ENCODE results near the gene TMEM80.
A peak's percentile ranks its signal among the peaks of the same experiment; 100 is the strongest.
"Not testable (repeated sequence)": the region's sequence is repeated elsewhere in the genome, so short reads cannot be mapped to it uniquely, and the experiment has no call there.

Gene TMEM80

DNA sequence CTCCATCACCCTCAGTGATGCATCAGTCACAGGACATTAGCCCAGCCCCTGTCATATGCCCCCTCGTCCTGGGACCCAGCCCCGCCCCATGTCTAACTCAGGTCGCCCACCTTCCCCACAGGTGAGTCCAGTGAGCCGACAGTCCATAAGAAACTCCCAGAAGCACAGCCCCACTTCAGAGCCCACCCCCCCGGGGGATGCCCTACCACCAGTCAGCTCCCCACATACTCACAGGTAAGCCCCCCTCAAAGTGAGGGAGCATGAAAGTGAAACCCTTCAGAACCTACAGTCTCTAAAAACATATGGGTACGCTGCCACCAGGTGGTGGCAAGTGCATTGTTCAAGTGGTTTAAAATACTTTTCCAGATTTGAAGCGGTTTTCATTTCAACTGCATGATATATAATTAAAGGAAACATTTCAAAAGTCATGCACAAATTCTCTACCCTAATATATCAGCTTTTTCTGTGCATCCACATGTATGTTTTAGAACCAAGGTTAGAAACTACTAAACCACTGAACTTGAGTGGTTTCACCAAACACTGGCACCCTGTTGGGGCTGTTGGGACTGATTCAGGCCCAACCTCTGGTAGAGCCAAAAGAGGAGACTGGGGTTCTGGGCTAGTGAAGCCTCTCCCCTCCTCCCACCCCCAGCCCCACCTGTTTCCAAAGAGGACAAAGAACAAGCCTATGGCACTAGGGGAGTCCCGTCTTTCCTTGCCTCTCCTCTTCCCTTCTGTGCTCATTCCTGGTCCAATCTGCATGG, 27.7 kb downstream of the TMEM80 start:
- no peak for DNase-seq

DNA sequence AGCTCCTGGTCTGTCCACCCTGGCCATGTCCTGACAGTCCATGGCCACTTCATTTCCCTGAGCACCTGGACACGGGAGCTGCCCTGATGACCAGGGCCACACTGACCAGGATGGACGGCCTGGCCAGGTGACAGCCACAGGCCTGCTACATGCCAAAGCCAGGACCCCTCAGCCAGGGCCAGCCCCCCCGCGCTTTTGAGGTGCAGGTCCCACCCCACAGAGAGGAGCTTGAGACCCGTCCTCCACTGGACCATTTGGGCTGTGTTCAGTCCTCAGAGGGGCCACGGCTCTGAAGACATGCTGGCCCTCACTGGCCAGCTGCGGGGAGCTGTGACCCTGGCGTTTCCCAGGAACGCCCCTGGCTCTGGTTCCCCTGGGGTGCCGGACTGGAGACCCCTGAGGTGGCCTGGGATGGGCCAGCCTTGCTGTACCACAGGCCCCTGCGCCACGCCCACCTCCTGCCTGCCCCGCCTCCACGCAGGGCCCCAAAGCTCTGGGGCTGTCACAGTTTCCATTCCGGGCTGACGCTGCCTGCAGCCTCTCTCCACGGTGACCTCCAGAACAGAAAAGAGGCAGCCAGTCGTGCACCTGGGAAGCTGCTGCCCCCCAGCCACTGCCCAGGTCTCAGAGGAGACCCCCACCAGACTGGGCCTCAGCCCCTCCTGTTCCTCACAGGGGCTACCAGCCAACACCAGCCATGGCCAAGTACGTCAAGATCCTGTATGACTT, 28.6 kb downstream of the TMEM80 start:
- DNase-seq = no peak

DNA sequence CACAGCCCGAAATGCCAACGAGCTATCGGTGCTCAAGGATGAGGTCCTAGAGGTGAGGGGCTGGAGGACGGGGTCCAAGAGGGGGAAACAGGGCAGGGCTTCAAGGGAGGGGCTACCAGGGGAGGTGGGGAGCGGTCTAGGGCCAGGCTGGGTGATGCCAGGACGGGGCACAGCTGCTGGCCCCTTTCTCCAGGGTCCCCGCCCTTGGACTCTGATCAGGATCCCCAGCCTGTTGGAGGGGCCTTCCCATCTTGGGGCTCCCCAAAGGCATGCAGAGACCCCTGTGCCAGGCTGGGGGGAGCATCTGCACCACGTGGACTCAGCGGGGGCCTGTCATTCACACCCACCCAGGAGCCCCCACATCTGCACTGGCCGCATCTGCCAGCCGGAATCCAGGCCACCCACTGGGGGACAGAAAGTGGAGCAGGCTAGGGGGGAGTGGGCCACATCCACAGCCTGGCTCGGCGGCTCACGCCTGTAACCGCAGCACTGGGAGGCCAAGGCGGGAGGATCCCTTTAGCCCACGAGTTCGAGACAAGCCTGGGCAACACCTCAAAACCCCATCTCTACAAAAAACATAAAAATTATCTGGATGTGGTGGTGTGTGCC, 29.3 kb downstream of the TMEM80 start:
- DNase-seq = no peak

DNA sequence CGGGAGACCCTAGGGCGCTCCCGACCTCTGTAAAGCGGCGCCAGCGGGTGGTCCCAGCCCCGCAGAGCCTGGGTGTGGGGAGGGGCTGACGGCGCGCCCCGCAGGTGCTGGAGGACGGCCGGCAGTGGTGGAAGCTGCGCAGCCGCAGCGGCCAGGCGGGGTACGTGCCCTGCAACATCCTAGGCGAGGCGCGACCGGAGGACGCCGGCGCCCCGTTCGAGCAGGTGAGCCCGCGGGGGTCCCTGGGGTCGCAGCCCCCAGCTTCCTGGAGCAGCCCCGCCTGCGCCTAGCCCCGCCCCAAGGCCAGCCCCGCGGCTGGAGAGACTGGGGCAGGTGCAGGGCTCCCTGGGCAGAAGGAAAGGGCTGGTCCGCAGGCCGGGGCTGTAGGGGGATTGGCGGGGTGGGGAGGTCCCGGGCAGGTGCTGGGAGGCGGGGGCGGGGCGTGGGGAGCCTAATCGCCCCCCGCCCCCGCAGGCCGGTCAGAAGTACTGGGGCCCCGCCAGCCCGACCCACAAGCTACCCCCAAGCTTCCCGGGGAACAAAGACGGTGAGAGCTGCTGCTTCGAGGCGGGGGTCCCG, 30.1 kb downstream of the TMEM80 start:
- DNase-seq = no peak

DNA sequence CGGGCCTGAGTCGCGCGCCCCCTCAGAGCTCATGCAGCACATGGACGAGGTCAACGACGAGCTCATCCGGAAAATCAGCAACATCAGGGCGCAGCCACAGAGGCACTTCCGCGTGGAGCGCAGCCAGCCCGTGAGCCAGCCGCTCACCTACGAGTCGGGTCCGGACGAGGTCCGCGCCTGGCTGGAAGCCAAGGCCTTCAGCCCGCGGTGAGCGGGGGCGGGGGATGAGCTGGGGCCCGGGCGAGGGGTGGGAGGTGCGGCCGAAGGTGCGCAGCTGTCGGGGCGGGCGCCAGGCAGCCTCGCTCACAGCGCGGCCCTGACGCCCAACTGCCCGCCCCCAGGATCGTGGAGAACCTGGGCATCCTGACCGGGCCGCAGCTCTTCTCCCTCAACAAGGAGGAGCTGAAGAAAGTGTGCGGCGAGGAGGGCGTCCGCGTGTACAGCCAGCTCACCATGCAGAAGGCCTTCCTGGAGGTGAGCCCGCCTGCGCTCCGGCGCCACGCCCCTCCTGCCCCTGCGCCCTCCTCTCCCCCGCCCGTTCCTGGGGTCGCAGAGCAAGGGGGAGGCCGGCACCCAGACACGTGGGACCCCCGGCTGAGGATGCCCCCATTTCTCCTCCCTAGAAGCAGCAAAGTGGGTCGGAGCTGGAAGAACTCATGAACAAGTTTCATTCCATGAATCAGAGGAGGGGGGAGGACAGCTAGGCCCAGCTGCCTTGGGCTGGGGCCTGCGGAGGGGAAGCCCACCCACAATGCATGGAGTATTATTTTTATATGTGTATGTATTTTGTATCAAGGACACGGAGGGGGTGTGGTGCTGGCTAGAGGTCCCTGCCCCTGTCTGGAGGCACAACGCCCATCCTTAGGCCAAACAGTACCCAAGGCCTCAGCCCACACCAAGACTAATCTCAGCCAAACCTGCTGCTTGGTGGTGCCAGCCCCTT, 30.9 kb downstream of the TMEM80 start:
- no peak for DNase-seq

DNA sequence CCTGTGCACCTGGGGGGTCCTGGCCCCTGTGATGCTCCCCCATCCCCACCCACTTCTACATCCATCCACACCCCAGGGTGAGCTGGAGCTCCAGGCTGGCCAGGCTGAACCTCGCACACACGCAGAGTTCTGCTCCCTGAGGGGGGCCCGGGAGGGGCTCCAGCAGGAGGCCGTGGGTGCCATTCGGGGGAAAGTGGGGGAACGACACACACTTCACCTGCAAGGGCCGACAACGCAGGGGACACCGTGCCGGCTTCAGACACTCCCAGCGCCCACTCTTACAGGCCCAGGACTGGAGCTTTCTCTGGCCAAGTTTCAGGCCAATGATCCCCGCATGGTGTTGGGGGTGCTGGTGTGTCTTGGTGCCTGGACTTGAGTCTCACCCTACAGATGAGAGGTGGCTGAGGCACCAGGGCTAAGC, 31.7 kb downstream of the TMEM80 start:
- no peak for DNase-seq

DNA sequence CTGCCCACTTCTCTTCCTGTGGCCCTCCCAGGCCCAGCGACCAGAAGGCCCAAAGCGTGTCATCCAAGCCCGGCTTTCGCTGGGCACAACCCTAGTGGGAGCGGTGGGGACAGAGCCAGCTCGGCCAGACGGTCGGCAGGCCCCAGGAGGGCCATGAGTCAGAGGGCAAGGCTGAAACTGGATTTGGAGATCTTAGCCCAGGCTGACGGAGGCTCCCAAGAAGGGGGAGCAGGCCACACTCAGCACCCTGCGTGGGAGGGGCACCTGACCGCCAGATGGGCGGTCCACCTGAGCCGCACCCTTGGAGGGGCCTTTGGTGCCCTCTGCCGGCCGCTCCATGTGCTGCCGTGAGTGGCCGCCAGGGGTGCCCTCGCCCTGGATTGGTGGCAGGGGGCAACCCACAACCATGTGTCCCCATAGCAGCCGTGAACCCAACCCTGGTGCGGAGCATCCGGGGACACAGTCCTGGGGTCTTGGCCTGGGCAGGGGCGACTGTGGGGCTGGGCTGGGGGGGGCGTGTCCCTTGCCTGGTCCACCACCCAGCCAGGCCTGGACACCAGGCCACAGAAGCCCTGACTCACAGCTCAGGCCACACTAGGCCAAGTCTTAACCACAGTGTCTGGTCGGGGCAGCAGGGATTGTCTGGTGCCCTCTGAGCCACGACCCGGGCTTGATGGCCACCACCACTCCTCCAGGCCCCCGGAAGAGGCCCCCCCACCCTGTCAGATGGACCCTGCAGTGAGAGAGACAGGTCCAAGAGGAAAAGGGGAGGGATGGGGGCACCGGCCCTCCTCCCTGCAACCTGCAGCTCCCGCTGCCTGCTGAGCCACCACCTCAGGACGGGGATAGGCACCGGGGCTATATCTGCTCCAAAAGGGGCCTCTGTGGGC, 32.5 kb downstream of the TMEM80 start:
- peak; percentile 26 to 75 for DNase-seq

DNA sequence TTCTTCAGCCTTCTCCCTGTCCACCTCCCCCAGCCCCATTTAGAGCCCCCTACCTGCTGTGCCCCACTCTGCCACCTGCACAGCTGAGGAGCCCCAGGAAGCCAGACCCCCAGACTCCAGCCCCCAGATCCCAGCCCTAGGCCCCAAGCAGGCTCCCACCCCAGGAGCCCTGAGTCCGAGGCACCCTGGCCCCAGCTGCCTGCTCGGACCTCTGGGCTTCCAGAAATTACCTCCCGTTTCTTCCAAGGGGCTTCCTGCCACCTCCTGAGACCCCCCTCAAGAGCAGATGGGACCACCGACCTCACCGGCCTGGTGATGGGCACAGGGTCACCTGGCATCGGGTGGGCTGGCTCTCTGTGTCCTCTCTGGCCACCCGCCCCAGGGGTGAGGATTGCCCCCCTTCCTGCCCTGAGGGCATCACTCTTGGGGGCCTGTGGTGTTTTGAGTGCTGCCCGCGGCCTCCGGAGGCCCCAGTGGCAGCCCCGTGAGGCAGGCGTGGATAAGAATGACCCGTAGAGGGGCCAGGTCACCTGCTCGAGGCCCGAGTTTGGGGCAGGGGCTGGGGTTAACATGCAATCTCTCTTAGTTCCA, 33.4 kb downstream of the TMEM80 start:
- DNase-seq = no peak

DNA sequence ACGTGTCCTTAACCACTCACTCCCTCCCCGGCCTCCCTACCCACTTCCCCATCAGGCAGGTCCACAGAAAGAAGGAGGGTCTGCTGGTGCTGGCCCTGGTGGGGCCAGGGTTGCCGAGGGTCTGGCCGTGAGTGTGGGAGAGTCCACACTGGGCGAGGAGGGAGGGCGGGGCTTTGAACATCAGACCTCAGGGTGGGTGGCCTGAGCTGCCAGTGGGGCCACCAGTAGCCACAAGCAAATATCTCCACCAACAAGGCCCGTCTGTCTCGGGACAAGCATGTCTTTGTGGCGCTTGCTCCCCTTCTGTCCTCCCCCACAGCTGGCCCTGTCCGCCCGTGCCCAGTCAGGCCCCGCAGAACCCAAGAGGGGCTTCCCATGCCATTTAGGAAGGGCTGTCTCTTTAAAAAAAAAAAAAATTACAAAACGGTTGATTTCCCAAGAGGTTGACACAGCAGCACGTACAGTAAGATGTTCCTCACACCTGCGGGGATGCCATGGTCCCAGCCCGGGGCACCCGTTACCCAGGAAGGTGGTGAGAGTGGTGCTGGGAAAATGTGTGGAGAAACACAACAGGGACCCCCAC, 34.0 kb downstream of the TMEM80 start:
- peak; percentile 77 to 90 for DNase-seq

DNA sequence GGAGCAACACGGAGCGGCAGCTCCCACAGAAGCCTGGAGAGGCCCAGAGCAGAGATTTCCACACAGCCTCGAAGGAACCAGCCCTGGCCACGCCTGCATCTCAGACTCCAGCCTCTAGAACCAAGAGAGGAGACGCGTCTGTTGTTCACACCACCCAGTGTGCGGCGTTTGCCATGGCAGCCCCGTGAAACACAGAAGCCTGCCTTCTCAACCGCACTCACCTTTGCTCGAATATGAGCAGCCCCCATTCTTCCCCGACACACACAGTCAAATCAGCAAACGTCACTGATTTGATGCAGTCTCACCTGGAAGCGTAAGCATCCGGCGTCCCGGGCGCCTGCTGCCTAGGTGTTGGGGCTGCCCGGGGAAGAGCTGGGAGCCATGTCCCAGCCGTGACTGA, 37.5 kb downstream of the TMEM80 start:
- DNase-seq = no peak

DNA sequence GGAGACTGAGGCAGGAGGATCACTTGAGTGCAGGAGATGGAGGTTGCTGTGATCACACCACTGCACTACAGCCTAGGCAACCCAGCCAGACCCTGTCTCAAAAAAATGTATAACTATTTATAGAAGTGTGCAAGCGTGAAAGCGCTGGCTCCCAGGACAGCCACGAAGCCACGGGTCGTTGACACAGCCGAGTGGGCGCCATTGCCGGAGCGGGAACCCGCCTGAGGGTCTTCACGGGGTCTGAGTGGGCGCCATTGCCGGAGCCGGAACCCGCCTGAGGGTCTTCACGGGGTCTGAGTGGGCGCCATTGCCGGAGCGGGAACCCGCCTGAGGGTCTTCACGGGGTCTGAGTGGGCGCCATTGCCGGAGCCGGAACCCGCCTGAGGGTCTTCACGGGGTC, 38.9 kb downstream of the TMEM80 start:
- not testable (repeated sequence) for DNase-seq

DNA sequence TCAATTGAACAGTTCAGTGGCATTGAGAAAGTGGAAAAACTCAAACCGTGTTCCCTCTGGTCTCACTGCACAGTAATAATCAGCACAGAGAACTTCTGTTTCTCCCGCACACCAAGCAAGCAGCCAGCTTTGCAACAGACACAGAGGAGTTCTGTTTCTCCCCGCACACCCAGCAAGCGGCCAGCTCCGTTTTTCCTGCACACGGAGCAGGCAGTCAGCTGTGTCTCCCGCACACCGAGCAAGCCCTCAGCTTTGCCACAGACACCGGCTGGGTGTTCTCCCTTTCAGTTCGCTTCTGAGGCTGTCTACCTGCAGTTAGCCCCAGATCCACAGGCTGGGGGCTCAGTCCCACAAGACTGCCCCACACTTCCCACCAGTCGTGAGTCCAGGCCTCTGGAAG, 41.8 kb downstream of the TMEM80 start:
- peak; percentile 15 to 37 for DNase-seq

DNA sequence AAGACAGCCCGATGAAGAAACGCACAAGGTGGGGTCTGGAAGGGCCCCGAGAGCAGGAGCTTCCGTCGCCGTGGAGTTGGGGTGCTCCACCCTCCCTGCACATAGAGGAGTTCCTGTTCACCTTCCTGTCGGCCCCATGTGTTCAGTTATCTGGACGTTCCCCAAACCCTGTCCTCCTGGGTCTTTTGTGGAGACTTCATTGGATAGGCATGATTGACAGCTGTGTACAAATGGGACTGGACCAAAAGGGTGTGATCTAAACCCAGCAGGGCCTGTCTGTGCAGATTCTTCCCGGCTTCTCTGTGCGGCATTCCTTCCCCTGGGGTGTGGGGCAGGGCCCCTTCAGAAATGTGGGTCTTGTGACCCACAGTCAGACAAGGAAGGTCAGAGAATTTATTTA, 42.3 kb downstream of the TMEM80 start:
- DNase-seq = not testable (repeated sequence)

DNA sequence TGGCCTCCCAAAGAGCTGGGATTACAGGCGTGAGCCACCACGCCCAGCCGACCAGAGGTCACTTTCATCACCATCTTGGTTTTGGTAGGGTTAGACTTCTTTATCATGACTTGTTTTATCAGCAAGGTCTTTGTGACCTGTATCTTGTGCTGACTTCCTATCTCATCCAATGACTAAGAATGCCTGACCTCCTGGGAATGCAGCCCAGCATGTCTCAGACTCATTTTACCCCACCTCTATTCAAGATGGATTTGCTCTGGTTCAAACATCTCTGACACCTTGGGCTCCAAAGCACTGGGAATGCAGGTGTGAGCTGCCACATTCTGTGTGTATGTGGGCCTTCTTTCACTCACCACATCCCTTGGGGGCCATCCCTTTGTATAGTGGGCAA, 46.5 kb downstream of the TMEM80 start:
- DNase-seq = no peak

DNA sequence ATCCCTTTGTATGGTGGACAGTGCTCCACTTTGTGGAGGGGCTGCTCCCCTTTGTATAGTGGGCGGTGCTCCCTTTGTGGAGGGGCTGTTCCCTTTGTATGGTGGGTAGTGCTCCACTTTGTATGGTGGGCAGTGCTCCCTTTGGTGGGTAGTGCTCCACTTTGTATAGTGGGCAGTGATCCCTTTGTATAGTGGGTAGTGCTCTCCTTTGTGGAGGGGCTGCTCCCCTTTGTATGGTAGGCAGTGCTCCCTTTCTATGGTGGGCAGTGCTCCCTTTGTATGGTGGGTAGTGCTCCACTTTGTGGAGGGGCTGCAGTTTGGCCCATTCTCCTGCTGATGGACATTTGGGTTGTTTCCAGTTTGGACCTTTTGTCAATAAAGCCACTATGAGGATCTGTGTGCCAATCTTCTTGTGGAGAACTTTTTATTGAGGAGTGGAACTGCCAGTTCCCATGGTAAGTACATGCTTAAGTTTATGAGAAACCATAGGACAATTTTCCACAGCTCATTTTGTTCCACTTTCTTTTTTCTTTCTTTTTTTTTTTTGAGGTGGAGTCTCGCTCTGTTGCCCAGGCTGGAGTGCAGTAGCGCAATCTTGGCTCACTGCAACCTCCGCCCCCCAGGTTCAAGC, 47.1 kb downstream of the TMEM80 start:
- no peak for DNase-seq

DNA sequence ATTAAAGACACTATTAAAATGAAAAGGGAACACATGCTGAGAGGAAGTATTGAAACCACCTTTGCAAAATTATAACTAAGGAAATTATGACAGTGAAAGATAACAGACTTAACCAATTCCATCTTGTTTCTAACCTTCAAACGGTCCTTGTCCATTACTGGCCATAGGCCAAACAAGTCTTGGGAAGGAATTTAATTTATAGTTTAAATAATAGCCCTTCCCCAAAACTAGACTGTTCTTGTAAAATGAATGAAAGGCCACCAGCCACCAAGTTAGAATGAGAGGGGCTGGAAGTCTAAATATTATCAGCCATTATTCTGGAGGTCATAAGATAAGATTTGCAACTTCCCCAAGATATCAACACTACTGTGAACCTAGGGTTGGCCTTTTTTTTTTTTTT, 49.8 kb downstream of the TMEM80 start:
- no peak for DNase-seq

DNA sequence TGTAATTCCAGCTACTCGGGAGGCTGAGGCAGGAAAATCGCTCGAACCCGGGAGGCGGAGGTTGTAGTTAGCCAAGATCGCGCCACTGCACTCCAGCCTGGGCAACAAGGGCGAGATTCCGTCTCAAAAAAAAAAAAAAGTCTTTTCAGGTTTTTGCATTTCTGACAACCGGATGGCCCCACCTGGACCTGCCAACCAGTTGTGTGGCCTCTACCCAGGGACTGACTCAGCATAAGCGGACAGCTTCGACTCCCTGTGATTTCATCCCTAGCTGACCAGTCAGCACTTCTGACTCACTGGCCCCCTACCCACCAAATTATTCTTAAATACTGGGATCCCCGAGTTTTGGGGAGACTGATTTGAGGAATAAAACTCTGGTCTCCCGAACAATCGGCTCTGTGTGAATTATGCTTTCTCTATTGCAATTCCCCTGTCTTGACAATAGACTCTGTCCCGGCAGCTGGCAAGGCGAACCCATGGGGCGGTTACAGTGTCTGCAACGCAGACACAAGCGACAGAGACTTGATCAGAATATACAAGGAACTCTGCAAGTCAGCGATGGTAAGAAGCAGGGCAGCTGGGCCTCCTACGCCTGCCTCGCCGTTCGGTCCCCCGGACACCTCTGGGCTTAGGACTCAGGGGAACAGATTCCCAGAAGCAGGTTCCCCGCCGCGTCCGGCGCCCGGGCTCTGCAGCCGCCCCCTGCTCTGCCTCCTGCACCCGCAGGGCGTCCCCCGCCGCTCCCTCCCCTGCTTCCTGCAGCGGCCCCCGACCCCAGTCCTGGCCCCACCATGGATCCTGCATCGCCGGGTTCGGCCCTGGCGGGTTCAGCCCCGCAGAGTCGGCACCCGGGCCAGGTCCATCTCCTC, 50.9 kb downstream of the TMEM80 start:
- DNase-seq = peak; percentile 59 to 62

DNA sequence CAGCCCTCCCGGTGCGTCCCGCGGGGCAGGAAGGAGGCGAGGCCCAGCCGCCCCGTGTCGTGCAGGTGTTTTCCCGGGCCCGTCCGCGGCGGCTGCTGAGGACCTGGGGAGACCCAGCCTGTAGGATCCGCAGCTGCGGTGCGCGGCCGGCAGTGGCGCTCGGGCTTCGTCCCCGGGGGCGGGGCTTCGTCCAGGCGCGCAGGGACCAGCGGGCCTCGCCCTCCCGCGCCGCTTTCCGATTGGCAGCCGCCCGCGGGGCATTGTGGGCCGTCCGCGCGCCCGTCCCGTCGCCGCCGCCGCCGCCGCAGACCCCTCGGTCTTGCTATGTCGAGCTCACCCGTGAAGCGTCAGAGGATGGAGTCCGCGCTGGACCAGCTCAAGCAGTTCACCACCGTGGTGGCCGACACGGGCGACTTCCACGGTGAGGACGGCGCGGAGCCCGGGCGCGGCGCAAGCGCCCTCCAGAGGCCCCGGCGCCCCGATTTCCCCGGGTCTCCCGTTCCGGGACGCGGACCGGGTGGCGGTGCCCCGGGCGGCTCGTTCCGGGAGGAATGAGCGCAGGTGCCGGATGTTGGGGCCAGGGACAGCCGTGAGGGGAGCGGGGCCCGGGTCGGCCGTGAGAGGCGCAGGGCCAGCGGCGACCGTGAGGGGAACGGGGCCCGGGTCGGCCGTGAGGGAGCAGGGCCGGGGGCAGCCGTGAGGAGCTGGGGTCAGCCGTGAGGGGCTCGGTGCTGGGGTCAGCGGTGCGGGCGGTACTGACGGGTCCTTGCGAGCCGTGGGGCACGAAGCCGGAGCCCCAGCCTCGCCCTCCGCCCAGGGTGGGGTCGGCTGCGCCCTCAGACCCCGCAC, 51.8 kb downstream of the TMEM80 start, which contains the start of gene TALDO1:
Gene TALDO1, plus strand, starts transcription at position 307 of the 849 bp plus-strand sequence. Its CDS starts 18 bp downstream, at position 325.
- peak; percentile 84 to 90 for DNase-seq

Measured in hippocampal formation (tissue), 2 donors.